Activated CD4-positive, alpha-beta T cell treated with anti-CD3 and anti-CD28 coated beads, Interleukin-2, amount 50 U/mL, for 48 hours (primary cell): Measurements from ENCODE around the gene LMX1B.
A peak's percentile ranks its signal among the peaks of the same experiment; 100 is the strongest.
"Not testable (repeated sequence)": the region's sequence is repeated elsewhere in the genome, so short reads cannot be mapped to it uniquely, and the experiment has no call there.

Experiments used
- DNase-seq, 2 experiments: peaks; one replicate each; pipeline ENCODE4 v3.0.0-alpha.2; 2020

LMX1B gene

DNA sequence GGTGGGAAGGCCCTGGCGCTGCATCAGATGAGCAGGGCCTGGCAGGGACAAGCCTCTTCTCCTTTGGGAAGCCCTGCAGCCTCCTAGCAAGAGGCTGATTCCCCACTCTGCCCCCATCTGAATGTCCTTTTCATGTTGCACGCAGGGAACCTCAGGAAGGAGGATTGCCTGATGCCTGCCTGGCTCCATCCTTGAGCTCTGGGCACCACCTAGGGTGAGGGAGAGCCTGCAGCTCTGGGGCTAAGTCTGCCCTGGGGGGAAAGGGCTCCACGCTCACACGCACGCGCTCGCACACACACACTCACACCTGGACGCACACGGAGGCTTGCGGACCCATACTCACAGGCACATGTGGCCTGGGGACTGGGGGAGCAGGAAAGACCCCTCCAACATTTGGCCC lies 86.6 kb downstream of the LMX1B start:
- no peak for DNase-seq

- DNase-seq = no peak
Observed at GRCh38 chr9:126700903-126701812, 87.4 kb downstream of the LMX1B start.

- no peak for DNase-seq
Observed at GRCh38 chr9:126701813-126702140, 88.0 kb downstream of the LMX1B start.

GRCh38 chr9:126702151-126703001 lies 88.6 kb downstream of the LMX1B start:
- peak; percentile 45 to 58 for DNase-seq

DNA sequence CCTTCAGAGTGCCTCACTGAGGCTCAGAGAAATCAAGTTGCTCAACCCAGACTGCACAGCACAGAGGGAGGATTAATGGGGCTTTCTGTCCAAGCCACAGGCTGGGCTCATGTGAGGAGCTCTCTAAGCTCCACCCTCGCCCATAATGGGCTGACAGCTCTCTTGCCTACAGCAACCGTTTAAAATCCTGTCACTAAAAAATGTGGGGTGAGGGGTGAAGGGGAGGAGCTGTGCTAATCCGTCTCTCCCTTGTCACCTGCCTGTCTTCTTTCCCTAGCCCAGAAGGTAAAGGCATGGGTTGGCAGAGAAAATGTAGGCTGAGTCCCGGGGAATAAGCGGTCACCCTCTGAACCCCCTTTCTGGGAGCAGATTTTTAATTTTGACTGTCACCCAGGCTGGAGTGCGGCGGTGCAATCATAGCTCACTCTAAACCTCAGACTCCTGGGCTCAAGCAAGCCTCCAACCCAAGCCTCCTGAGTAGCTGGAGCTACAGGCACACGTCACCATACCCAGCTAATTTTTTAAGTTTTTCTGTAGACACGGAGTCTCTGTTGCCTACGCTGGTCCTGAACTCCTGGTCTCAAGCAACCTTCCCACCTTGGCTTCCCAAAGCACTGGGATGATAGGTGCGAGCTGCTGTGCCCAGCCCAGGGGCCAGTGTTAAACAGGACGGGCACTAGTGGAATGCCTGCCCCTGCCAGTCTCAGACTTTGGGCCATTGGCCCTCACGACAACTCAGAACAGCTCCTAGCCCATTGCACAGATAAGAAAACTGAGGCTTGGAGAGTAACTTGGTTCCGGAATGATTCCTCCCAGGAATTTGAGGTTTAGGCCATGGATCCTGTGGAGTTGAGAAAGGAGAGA lies 89.5 kb downstream of the LMX1B start:
- DNase-seq = no peak

DNA sequence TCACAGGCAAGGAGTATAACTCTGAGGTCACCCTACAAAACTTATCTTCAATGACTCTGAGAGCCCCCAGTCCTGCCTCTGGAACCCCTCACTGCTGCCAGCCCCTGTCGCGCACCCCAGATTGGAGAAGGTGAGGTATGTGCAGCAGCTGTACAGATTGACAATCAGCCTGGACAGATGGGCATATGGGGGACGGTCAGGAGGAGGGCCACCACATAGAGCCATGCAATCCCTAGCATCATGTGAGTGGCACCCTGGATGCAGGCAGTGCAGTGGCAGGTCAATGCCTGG lies 90.1 kb downstream of the LMX1B start:
- no peak for DNase-seq

- peak; percentile 37 to 46 for DNase-seq
Observed at GRCh38 chr9:126704157-126704891, 90.6 kb downstream of the LMX1B start.

DNA sequence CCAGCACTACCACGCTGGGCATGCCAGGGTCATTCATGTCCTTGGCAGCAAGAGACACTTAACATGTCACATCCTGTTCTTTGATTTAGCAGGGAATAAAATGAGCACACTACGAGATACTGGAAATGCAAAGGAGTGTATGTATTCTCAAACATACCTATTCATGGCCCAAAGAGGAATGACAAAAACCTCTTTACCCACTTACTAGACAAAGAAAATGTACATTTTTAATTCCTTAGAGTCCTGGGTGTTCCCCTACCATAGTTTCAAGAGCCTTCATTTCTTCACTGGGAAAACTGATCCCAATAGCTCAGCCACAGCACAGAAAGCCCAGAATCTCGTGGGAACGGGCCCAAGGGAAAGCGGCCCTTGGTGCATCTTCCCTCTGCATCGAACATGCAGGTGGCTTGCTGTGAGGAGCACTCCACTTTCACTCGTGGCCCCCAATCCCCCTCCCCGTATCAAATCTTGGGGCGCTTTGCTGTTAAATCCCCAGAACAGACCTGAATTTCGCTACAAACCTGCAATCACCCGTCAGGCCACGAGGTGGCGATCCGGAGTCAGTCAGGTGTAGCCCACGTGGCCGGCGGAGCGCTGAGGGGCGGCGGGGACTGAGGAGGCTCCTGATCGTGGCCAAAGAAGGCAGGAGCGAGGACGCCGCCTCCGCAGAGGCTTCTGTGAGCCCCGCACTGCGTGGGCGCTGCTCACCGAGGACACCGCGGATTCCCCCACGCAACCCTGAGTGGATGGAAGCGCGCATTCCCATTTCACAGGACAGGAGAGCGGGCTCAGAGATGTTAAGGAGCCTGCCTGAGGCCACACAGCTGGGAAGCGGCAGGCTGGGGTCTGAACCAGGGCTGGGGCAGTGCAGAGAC lies 91.4 kb downstream of the LMX1B start:
- DNase-seq = peak; percentile 88 to 91

- DNase-seq = peak; percentile 86 to 88
Observed at GRCh38 chr9:126705767-126706697, 92.3 kb downstream of the LMX1B start.

- DNase-seq = no peak
Observed at GRCh38 chr9:126706698-126707053, 92.9 kb downstream of the LMX1B start.

DNA sequence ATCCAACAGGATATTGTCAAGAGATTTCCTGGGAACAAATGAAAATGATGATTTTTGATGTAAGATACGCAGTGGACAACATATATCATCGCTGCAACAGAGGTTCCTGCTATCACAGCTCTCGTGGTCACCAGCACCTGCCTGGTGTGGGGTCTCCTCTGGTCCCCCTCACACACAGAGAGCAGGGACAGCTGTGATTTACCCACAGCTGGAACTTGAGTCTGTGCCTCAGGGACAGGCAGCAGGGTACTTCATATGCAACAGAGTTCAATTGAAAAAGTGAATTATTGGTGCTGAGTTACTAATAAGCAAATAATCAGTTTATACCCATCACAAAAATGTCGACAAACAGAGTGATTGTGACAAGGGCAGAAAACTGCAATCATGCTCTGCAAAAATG lies 93.4 kb downstream of the LMX1B start:
- no peak for DNase-seq

GRCh38 chr9:126707712-126708111 lies 94.0 kb downstream of the LMX1B start:
- not testable (repeated sequence) for DNase-seq

DNA sequence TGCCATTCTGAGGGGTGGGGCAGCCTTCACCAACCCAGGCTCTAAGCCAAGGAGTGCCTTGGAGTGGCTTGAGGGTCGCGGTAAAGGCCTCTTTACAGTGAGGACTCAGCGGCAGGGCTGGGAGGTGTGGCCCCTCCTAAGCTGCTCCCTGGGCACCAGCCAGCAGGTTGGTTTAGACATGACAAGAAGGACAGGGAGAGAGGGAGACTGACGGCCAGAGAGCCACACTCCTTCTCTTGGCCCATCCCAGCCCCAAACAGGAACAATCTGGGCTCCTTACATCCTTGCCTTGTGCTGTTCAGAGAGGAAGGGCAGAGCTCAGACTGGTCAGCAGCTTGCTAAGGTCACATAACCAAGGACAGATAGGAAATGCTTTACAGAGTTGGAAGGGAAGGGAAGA lies 94.5 kb downstream of the LMX1B start:
- no peak for DNase-seq

DNA sequence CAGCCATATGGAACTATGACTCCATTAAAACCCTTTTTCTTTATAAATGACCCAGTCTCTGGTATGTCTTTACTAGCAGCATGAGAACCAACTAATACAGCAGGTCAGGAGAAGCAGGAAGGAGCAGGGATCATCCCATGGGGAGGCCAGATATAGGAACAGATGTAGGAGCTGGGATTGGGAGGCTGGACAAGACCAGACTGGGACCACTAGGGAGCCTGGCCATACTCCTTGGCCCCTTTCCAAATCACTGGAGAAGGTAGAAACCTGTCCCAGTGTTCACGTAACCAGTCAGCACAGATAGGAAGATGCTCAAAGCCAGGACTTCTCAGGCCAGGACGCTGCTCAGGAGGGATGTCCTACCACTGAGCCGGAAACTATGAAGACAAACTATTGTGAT lies 95.5 kb downstream of the LMX1B start:
- DNase-seq = no peak

- DNase-seq = no peak
Observed at GRCh38 chr9:126715382-126715781, 101.7 kb downstream of the LMX1B start.

DNA sequence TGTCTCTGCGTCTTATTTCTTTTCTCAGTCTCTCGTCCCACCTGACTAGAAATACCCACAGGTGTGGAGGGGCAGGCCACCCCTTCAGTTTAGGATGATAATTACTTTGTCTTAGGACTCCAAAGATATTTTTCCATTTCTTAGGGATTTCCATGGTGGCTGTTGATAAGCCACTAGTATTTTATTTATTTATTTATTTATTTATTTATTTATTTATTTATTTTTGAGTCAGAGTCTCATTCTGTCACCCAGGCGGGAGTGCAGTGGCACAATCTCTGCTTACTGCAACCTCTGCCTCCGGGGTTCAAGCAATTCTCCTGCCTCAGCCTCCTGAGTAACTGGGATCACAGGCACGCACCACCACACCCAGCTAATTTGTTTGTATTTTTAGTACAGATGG lies 103.7 kb downstream of the LMX1B start:
- not testable (repeated sequence) for DNase-seq

DNA sequence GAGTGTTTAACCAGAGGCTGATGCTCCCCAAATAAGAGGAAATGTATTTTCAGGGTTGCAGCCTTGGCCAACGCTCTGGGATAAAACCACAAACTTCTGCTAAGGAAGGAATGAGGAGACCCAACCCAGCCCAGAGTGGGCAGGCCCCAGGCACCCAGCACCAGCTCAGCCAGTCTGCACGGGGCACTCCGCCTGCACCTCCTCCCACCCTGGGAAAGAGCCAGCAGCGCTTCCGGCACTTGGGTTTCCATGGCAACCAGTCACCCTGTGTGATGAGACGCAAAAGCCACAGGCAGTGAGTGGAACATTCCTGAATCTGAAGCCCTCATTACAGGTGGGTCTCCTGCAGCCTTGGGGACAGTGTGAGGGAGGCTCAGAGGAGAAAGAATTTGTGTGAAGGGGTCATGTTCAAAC lies 105.9 kb downstream of the LMX1B start:
- peak; percentile 77 to 85 for DNase-seq

- no peak for DNase-seq
Observed at GRCh38 chr9:126720036-126720435, 106.3 kb downstream of the LMX1B start.

- no peak for DNase-seq
Observed at GRCh38 chr9:126720661-126721563, 107.2 kb downstream of the LMX1B start.
